ENCODE results near the gene RAB9A.

RAB9A gene

GRCh38 chrX:13750204-13750603 lies 61.3 kb downstream of the RAB9A start:
- peak; percentile 61 for DNase-seq (ENCODE audit: low spot score)

GRCh38 chrX:13750812-13751211 lies 61.9 kb downstream of the RAB9A start:
- DNase-seq (ENCODE audit: low spot score): no peak

GRCh38 chrX:13752141-13752540 lies 63.2 kb downstream of the RAB9A start:
- no peak for DNase-seq (ENCODE audit: low spot score)

GRCh38 chrX:13752646-13753045 lies 63.7 kb downstream of the RAB9A start:
- DNase-seq (ENCODE audit: low spot score): no peak

- no peak for DNase-seq (ENCODE audit: low spot score)
Measured at GRCh38 chrX:13754765-13755164, 65.8 kb downstream of the RAB9A start.

GRCh38 chrX:13755254-13755653 lies 66.3 kb downstream of the RAB9A start:
- DNase-seq (ENCODE audit: low spot score): no peak

GRCh38 chrX:13756381-13756780 lies 67.5 kb downstream of the RAB9A start:
- DNase-seq (ENCODE audit: low spot score): no peak

- DNase-seq (ENCODE audit: low spot score): no peak
Measured at GRCh38 chrX:13759152-13759718, 70.3 kb downstream of the RAB9A start.
